Fibroblast of skin of scalp (primary cell): Measurements from ENCODE around the gene TUBB8.
"Not testable (repeated sequence)": the region's sequence is repeated elsewhere in the genome, so short reads cannot be mapped to it uniquely, and the experiment has no call there.

ENCODE experiments used
- DNase-seq: peaks from one replicate; pipeline ENCODE4 v3.0.0-alpha.2; 2013

Gene TUBB8

GRCh38 chr10:13315-13635, 35.8 kb downstream of the TUBB8 start:
- not testable (repeated sequence) for DNase-seq

- not testable (repeated sequence) for DNase-seq
These were observed 36.4 kb downstream of the TUBB8 start for GRCh38 chr10:12444-13314.

- DNase-seq = not testable (repeated sequence)
These were observed 37.8 kb downstream of the TUBB8 start for GRCh38 chr10:11260-11659.

DNA sequence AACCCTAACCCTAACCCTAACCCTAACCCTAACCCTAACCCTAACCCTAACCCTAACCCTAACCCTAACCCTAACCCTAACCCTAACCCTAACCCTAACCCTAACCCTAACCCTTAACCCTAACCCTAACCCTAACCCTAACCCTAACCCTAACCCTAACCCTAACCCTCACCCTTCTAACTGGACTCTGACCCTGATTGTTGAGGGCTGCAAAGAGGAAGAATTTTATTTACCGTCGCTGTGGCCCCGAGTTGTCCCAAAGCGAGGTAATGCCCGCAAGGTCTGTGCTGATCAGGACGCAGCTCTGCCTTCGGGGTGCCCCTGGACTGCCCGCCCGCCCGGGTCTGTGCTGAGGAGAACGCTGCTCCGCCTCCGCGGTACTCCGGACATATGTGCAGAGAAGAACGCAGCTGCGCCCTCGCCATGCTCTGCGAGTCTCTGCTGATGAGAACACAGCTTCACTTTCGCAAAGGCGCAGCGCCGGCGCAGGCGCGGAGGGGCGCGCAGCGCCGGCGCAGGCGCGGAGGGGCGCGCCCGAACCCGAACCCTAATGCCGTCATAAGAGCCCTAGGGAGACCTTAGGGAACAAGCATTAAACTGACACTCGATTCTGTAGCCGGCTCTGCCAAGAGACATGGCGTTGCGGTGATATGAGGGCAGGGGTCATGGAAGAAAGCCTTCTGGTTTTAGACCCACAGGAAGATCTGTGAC, 38.7 kb downstream of the TUBB8 start:
- not testable (repeated sequence) for DNase-seq
